Kidney (tissue), 14 donors: ENCODE results near the gene PSMB1. TPM values are rescaled to one million over a fixed set of nuclear protein-coding genes. Genes with fewer than 3 reads are reported as not detected.
A peak's percentile ranks its signal among the peaks of the same experiment; 100 is the strongest.

ENCODE experiments used
- DNase-seq, 5 donors: peaks; one replicate each; pipeline ENCODE4 v3.0.0-alpha.2; 2013 to 2020
- FAIRE-seq: peaks from 2 replicates; lab custom pipeline; 2012; peaks lifted over from hg19 to GRCh38; lab: Jason Lieb, UNC
- H3K27ac ChIP-seq, 2 donors: one replicate each; pipeline ENCODE4 v1.7.0; 2013; ENCODE audit warnings: low read depth in 2 of 2, low read length in 2 of 2, inconsistent platforms in 1 of 2
- H3K27me3 ChIP-seq: one replicate; pipeline ENCODE4 v1.7.1; 2013; ENCODE audit warnings: low read length, inconsistent platforms; ENCODE audit not compliant: control insufficient read depth, insufficient read depth
- H3K36me3 ChIP-seq, 3 donors: one replicate each; pipeline versions ENCODE4 v1.7.0 to v1.7.1; 2013; ENCODE audit warnings: low read length in 3 of 3, control low read depth in 1 of 3, inconsistent platforms in 1 of 3; ENCODE audit not compliant: insufficient read depth in 3 of 3, control insufficient read depth in 2 of 3
- H3K4me1 ChIP-seq, 3 donors: one replicate each; pipeline versions ENCODE4 v1.7.0 to v1.7.1; 2013; ENCODE audit warnings: low read length in 3 of 3, inconsistent platforms in 1 of 3, low read depth in 1 of 3; ENCODE audit not compliant: control insufficient read depth in 2 of 3, insufficient read depth in 2 of 3
- H3K4me3 ChIP-seq, 3 donors: one replicate each; pipeline versions ENCODE4 v1.7.0 to v1.8.1; 2013; ENCODE audit warnings: low read length in 3 of 3, control low read depth in 1 of 3, inconsistent platforms in 1 of 3
- H3K9ac ChIP-seq, 3 donors: one replicate each; pipeline versions ENCODE4 v1.7.0 to v1.7.1; 2013; ENCODE audit warnings: low read length in 3 of 3, control low read depth in 1 of 3, inconsistent platforms in 1 of 3
- H3K9me3 ChIP-seq, 3 donors: one replicate each; pipeline versions ENCODE4 v1.7.0 to v1.7.1; 2013; ENCODE audit warnings: low read length in 3 of 3, control low read depth in 1 of 3, inconsistent platforms in 1 of 3; ENCODE audit not compliant: control insufficient read depth in 2 of 3, insufficient read depth in 1 of 3
- intact Hi-C: fragments of 100-400 bp; cut with DNase I; formaldehyde crosslinking; loops from one replicate; pipeline ENCODE4 v1.11.1; 2022
- polyA plus RNA-seq: library from polyadenylated mRNA; stranded (reverse); fragments of 350-450 nt; fragmentation: Illumina TruSeq; extraction: RNeasy Lipid Tissue Mini Kit (QIAGEN cat#74804); gene quantifications from one replicate; pipeline ENCODE4 v1.2.3, GENCODE V29; 2014; ENCODE audit warnings: low read depth, low replicate concordance; ENCODE audit not compliant: insufficient read depth
- total RNA-seq: library from RNA; stranded (reverse); fragmentation: NEBNext Ultra II Directional; extraction: Animal tissue kit (Norgen Biotek cat#: 25700); gene quantifications from one replicate; pipeline ENCODE4 v1.2.1, GENCODE V29; 2021
- TF ChIP-seq, protein P1 (sequence below): IDR thresholded peaks from 3 replicates; pipeline ENCODE4 v1.5.1; 2012; ENCODE audit warnings: mild to moderate bottlenecking, moderate library complexity, borderline replicate concordance; ENCODE audit not compliant: insufficient read depth; ENCODE audit errors: extremely low read depth
- donor health status: control.
- donor health status: control.
- donor health status: control.
- donor health status: control.
- donor health status: control.
- donor health status: DM: yes; HTN: yes; CAD: no.
- donor health status: Normal renal cell carcinoma (clear cell type).

Gene PSMB1
- total and polyA plus RNA-seq, 2 donors from 2014 or later, result 132 to 309 TPM

- DNase-seq (peak; percentile 97 to 99 (median 98)), FAIRE-seq (peak; percentile 96)
- peak within 1 kb of the TSS; percentile 92 to 100 (median 94) for H3K4me3 ChIP-seq
- intact Hi-C loops, result no loop called here
- no peaks in the 10 kb centered on the region for H3K9me3 ChIP-seq
- H3K4me1 ChIP-seq, result peaks cover 7 to 29% (median 21%) of the 10 kb centered on the region in 3 donors
- peak within 1 kb of the TSS; percentile 86 to 94 (median 87) for H3K9ac ChIP-seq
- H3K27me3 ChIP-seq, result no peaks in the 10 kb centered on the region
- TF ChIP-seq, protein P1, sequence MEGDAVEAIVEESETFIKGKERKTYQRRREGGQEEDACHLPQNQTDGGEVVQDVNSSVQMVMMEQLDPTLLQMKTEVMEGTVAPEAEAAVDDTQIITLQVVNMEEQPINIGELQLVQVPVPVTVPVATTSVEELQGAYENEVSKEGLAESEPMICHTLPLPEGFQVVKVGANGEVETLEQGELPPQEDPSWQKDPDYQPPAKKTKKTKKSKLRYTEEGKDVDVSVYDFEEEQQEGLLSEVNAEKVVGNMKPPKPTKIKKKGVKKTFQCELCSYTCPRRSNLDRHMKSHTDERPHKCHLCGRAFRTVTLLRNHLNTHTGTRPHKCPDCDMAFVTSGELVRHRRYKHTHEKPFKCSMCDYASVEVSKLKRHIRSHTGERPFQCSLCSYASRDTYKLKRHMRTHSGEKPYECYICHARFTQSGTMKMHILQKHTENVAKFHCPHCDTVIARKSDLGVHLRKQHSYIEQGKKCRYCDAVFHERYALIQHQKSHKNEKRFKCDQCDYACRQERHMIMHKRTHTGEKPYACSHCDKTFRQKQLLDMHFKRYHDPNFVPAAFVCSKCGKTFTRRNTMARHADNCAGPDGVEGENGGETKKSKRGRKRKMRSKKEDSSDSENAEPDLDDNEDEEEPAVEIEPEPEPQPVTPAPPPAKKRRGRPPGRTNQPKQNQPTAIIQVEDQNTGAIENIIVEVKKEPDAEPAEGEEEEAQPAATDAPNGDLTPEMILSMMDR, result no peak
- peaks cover 0 to 2% (median 0%) of the 10 kb centered on the region in 3 donors for H3K36me3 ChIP-seq
- peak within 1 kb of the TSS; percentile 95 to 96 for H3K27ac ChIP-seq
Measured at GRCh38 chr6:170554013-170554795, 1.1 kb upstream of the PSMB1 start, which contains the start of gene TBP. TBP (plus strand) TSS chr6:170554369; CDS start chr6:170557030, 2,661 bp downstream.

GRCh38 chr6:170553534-170554012, 466 bp upstream of the PSMB1 start:
- FAIRE-seq (no peak), DNase-seq (peak in 1 of 5 donors; percentile 80)
- Histone ChIP-seq H3K9ac (peak overlapping the region; percentile 79 to 87 (median 86)), H3K4me3 (peak overlapping the region; percentile 92 to 100 (median 94)), H3K4me1 (peaks cover 7 to 29% (median 22%) of the 10 kb centered on the region in 3 donors), H3K27me3 (no peaks in the 10 kb centered on the region), H3K9me3 (no peaks in the 10 kb centered on the region), H3K27ac (peak overlapping the region; percentile 95 to 96), H3K36me3 (peaks cover 0 to 3% (median 2%) of the 10 kb centered on the region in 3 donors)
- TF ChIP-seq, protein P1, result no peak
- intact Hi-C loops, result no loop called here

- Histone ChIP-seq H3K9ac (no peak overlapping the region), H3K4me3 (no peak overlapping the region), H3K4me1 (peaks cover 0 to 7% (median 3%) of the 10 kb centered on the region in 3 donors), H3K36me3 (peaks cover 9 to 57% (median 43%) of the 10 kb centered on the region in 3 donors), H3K9me3 (no peaks in the 10 kb centered on the region), H3K27ac (no peak overlapping the region), H3K27me3 (no peaks in the 10 kb centered on the region)
- intact Hi-C loops, result no loop called here
- TF ChIP-seq, protein P1, result no peak
- FAIRE-seq (no peak), DNase-seq (no peak)
Measured at GRCh38 chr6:170545405-170545804, 7.7 kb downstream of the PSMB1 start.
